Measurements from ENCODE around the gene KCNQ1OT1. TPM values are rescaled to one million over a fixed set of nuclear protein-coding genes. Genes with fewer than 3 reads are reported as not detected.

Gene KCNQ1OT1
- total RNA-seq, 1 donor from 2014 or later, result 3.9 TPM

- H3K9me3 Mint-ChIP-seq (ENCODE audit: unreplicated experiment), result no peaks in the 10 kb centered on the region
- H3K27ac Mint-ChIP-seq (ENCODE audit: unreplicated experiment), result no peak overlapping the region
- no peak for DNase-seq (ENCODE audit: extremely low spot score, unreplicated experiment)
- H3K4me3 Mint-ChIP-seq (ENCODE audit: unreplicated experiment), result no peak overlapping the region
- H3K36me3 Mint-ChIP-seq (ENCODE audit: unreplicated experiment), result no peaks in the 10 kb centered on the region
- H3K27me3 Mint-ChIP-seq (ENCODE audit: unreplicated experiment), result peaks cover 12% of the 10 kb centered on the region
- peaks cover 22% of the 10 kb centered on the region for H3K4me1 Mint-ChIP-seq (ENCODE audit: unreplicated experiment)
- TF ChIP-seq CTCF (IDR thresholded peaks at IDR 0.05), result no peak
Observed at GRCh38 chr11:2746401-2747247, 46.8 kb upstream of the KCNQ1OT1 start.

DNA sequence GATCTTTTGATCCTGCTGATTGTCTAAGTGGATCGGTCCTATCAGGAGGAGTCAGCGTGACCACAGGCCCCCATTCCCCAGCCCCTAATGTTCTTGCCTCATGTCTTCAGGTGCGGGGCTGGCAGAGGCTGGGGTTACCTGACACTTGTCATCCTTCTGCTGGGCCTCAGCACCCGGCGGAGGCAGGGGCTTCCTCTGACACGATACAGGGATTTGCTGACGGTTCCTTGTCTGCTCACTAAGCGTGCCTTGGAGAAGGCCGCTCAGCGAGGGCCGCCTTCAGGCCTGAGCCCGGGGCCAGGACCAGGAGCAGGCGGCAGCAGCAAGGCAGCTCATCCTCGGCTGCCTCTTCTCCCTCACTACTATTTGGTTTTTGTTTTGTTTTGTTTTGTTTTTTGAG is 45.7 kb upstream of the KCNQ1OT1 start:
- Mint-ChIP-seq H3K4me3 (ENCODE audit: unreplicated experiment) (no peak overlapping the region), H3K36me3 (ENCODE audit: unreplicated experiment) (no peaks in the 10 kb centered on the region)

DNA sequence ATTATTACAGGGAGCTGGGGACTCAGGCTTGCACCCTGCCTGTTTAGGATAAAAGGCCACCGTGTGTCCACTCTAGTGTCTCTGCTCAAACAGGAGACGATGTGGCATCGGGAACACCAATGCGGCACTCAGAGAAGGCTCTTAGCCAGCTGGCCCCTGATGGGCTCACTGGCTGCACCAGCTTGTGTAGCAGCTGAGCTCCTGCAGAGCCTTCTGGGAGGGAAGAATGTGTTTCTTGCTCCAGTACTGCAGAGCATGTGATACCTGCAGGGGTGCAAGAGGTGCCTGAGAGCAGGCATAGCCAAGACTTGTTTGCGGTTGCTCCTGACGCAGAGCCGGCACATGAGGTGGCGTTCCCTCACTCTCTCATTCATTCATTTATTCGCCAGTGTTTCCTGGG is 44.4 kb upstream of the KCNQ1OT1 start:
- no peaks in the 10 kb centered on the region for H3K36me3 Mint-ChIP-seq (ENCODE audit: unreplicated experiment)
- H3K27ac Mint-ChIP-seq (ENCODE audit: unreplicated experiment), result no peak overlapping the region
- TF ChIP-seq CTCF (IDR thresholded peaks at IDR 0.05), result no peak
- no peak overlapping the region for H3K4me3 Mint-ChIP-seq (ENCODE audit: unreplicated experiment)
- H3K9me3 Mint-ChIP-seq (ENCODE audit: unreplicated experiment), result no peaks in the 10 kb centered on the region
- H3K4me1 Mint-ChIP-seq (ENCODE audit: unreplicated experiment), result peaks cover 19% of the 10 kb centered on the region
- peaks cover 7% of the 10 kb centered on the region for H3K27me3 Mint-ChIP-seq (ENCODE audit: unreplicated experiment)
- DNase-seq (ENCODE audit: extremely low spot score, unreplicated experiment), result no peak

More for the DNA sequence above, 45.7 kb upstream of the KCNQ1OT1 start:
- Mint-ChIP-seq H3K27me3 (ENCODE audit: unreplicated experiment) (peaks cover 7% of the 10 kb centered on the region), H3K9me3 (ENCODE audit: unreplicated experiment) (no peaks in the 10 kb centered on the region), H3K27ac (ENCODE audit: unreplicated experiment) (no peak overlapping the region), H3K4me1 (ENCODE audit: unreplicated experiment) (peaks cover 26% of the 10 kb centered on the region)
- TF ChIP-seq CTCF (IDR thresholded peaks at IDR 0.05), result no peak
- DNase-seq (ENCODE audit: extremely low spot score, unreplicated experiment), result no peak

GRCh38 chr11:2743427-2744110 is 43.8 kb upstream of the KCNQ1OT1 start:
- peaks cover 19% of the 10 kb centered on the region for H3K4me1 Mint-ChIP-seq (ENCODE audit: unreplicated experiment)
- H3K27ac Mint-ChIP-seq (ENCODE audit: unreplicated experiment), result no peak overlapping the region
- no peak for TF ChIP-seq CTCF (IDR thresholded peaks at IDR 0.05)
- H3K36me3 Mint-ChIP-seq (ENCODE audit: unreplicated experiment), result no peaks in the 10 kb centered on the region
- peaks cover 7% of the 10 kb centered on the region for H3K27me3 Mint-ChIP-seq (ENCODE audit: unreplicated experiment)
- no peak for DNase-seq (ENCODE audit: extremely low spot score, unreplicated experiment)
- no peak overlapping the region for H3K4me3 Mint-ChIP-seq (ENCODE audit: unreplicated experiment)
- H3K9me3 Mint-ChIP-seq (ENCODE audit: unreplicated experiment), result no peaks in the 10 kb centered on the region

Measured in osteocyte (in vitro differentiated cells).